GM10248 (cell line): ENCODE measurements around the gene SLC44A1.

Experiments
- CTCF ChIA-PET: fragments of 300-600 bp; sonication (Branson Sonifier 250); formaldehyde crosslinking; extraction: SDS; loops from one replicate; lab custom pipeline; 2021; ENCODE audit warnings: antibody characterized with exemption; lab: Yijun Ruan, JAX
- POLR2A ChIA-PET: fragments of 350-650 bp; sonication (Branson Sonifier 250); formaldehyde crosslinking; extraction: SDS; loops from one replicate; lab custom pipeline; 2020; ENCODE audit warnings: antibody characterized with exemption; lab: Yijun Ruan, JAX
- DNase-seq: peaks from one replicate; pipeline ENCODE4 v3.0.0; 2012; ENCODE audit errors: extremely low spot score
- TF ChIP-seq, protein P1 (sequence below): IDR thresholded peaks from 2 replicates; pipeline ENCODE4 v1.5.1; 2012; ENCODE audit warnings: mild to moderate bottlenecking, low read depth; ENCODE audit errors: extremely low read depth, missing control alignments, control extremely low read depth

The SLC44A1 gene

GRCh38 chr9:105333076-105333475, 88.6 kb downstream of the SLC44A1 start:
- TF ChIP-seq, protein P1, sequence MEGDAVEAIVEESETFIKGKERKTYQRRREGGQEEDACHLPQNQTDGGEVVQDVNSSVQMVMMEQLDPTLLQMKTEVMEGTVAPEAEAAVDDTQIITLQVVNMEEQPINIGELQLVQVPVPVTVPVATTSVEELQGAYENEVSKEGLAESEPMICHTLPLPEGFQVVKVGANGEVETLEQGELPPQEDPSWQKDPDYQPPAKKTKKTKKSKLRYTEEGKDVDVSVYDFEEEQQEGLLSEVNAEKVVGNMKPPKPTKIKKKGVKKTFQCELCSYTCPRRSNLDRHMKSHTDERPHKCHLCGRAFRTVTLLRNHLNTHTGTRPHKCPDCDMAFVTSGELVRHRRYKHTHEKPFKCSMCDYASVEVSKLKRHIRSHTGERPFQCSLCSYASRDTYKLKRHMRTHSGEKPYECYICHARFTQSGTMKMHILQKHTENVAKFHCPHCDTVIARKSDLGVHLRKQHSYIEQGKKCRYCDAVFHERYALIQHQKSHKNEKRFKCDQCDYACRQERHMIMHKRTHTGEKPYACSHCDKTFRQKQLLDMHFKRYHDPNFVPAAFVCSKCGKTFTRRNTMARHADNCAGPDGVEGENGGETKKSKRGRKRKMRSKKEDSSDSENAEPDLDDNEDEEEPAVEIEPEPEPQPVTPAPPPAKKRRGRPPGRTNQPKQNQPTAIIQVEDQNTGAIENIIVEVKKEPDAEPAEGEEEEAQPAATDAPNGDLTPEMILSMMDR, result no peak

GRCh38 chr9:105333811-105334210, 89.4 kb downstream of the SLC44A1 start:
- POLR2A ChIA-PET, result no interaction called here
- no peak for DNase-seq
- TF ChIP-seq, protein P1, result no peak
- CTCF ChIA-PET, result no interaction called here

More at GRCh38 chr9:105333076-105333475, 88.6 kb downstream of the SLC44A1 start:
- POLR2A ChIA-PET, result no interaction called here
- CTCF ChIA-PET, result interaction anchor here (0.6 kb wide), 1 partner anchor 119 kb away, joined by 3 read pairs; no protein-coding TSS in a partner anchor
- no peak for DNase-seq

DNA sequence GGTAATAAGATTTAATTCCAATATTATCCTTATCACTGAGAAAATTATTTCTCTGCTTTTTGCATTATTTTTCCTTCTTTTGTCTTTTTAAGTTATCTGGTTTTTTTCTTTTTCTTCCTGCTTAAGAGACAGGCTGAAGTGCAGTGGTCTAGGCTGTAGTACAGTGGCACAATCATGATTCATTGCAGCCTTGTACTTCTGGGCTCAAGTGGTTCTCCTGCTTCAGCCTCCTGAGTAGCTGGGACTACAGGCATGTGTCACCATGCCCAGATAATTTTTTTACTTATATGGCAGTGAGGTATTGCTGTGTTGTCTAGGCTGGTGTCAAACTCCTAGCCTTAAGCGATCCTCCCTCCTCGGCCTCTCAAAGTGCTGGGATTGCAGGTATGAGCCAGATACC, 93.9 kb downstream of the SLC44A1 start:
- no peak for DNase-seq
- POLR2A ChIA-PET, result no interaction called here
- TF ChIP-seq, protein P1, result no peak
- CTCF ChIA-PET, result interaction anchor here (0.8 kb wide), 1 partner anchor 41 kb away, joined by 3 read pairs; no protein-coding TSS in a partner anchor

DNA sequence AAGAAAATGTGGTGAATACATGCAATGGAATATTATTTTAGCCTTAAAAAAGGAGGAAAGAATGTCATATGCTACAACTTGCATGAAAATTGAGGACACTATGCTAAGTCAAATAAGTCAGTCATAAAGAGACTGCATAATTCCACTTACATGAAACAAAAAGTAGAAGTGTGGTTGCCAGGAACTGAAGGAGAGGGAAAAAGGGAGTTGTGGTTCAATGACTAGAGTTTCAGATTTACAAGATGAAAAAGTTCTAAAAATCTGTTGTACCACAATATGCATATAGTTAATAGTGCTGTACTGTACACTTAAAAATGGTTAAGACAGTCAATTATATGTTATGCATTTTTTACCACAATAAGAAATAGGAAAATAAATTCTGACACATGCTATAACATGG, 95.4 kb downstream of the SLC44A1 start:
- ChIA-PET CTCF (no interaction called here), POLR2A (no interaction called here)
- TF ChIP-seq, protein P1, result no peak
- DNase-seq, result no peak

DNA sequence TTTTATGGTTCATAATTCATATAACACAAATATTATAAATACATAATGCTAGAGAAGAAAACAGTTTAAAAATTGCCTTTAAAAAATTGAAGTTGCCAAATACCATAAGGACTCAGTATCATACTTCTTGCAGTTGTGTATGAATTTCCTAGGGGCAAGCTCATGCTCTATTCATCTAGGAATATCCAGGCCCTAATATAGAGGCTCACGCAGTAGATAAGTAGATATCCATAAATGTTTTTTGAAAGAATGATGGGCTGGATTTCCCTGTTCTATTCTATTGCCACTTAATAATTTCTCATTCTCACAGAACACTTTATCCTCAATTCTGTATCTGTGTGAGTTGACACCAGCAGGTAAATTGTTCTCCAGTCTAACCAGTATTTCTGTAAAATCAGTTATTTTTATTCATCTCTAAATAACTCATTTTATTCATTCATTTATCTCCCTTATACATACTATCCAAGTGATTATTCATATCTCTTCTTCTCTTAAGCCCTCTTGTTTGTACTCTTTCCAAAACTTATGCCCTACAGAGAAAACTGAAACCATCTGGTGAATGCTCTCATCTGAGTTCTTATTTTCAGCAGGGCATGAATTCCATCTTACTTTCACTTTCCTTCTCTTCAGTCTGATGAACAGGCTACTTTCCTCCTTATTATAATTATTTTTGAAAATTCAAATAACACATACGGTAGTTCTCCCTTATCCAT, 97.1 kb downstream of the SLC44A1 start:
- ChIA-PET CTCF (no interaction called here), POLR2A (no interaction called here)
- TF ChIP-seq, protein P1, result no peak
- DNase-seq, result no peak

- no peak for DNase-seq
- ChIA-PET POLR2A (no interaction called here), CTCF (no interaction called here)
Measured at GRCh38 chr9:105342147-105342505, 97.7 kb downstream of the SLC44A1 start.

More at GRCh38 chr9:105342147-105342505, 97.7 kb downstream of the SLC44A1 start:
- TF ChIP-seq, protein P1, result no peak
